Keratinocyte (primary cell): ENCODE data around the gene GXYLT2. TPM values are rescaled to one million over a fixed set of nuclear protein-coding genes. Genes with fewer than 3 reads are reported as not detected.

Experiments
- DNase-seq: peaks from one replicate; pipeline ENCODE4 v3.0.0-alpha.2; 2011; ENCODE audit warnings: low read depth, missing footprints, low spot score
- FAIRE-seq: peaks from 2 replicates; lab custom pipeline; 2011; peaks lifted over from hg19 to GRCh38; lab: Jason Lieb, UNC
- H2AFZ ChIP-seq: 2 replicates; pipeline ENCODE4 v1.6.0; 2012; ENCODE audit warnings: low read length, control low read depth, inconsistent platforms; ENCODE audit not compliant: control insufficient read depth
- H3K27ac ChIP-seq: 2 replicates; pipeline ENCODE4 v1.5.1; 2011; ENCODE audit warnings: low read length; ENCODE audit not compliant: control insufficient read depth, insufficient read depth
- H3K27me3 ChIP-seq: 3 replicates; pipeline ENCODE4 v1.6.0; 2011; ENCODE audit warnings: low read length; ENCODE audit not compliant: control insufficient read depth, insufficient read depth; ENCODE audit errors: extremely low read depth
- H3K36me3 ChIP-seq, 2 experiments: 2 replicates in 1 of 2; 3 replicates in 1 of 2; pipeline ENCODE4 v1.5.1; 2011; ENCODE audit warnings: low read length in 2 of 2, mild to moderate bottlenecking in 1 of 2; ENCODE audit not compliant: control insufficient read depth in 2 of 2, insufficient read depth in 2 of 2; ENCODE audit errors: extremely low read depth in 1 of 2
- H3K4me1 ChIP-seq: 3 replicates; pipeline ENCODE4 v1.5.1; 2011; ENCODE audit warnings: low read length; ENCODE audit not compliant: control insufficient read depth, insufficient read depth; ENCODE audit errors: extremely low read depth
- H3K4me2 ChIP-seq: 3 replicates; pipeline ENCODE4 v1.6.0; 2011; ENCODE audit warnings: low read depth, low read length; ENCODE audit not compliant: control insufficient read depth, insufficient read depth; ENCODE audit errors: extremely low read depth
- H3K4me3 ChIP-seq, 3 experiments: fragments of 200-600 bp in 1 of 3; sonication (generic) in 1 of 3; 2 replicates in 2 of 3; 3 replicates in 1 of 3; pipeline ENCODE4 v1.5.1; 2011 to 2016; ENCODE audit warnings: low read length in 3 of 3, mild to moderate bottlenecking in 3 of 3, control low read depth in 2 of 3, inconsistent platforms in 1 of 3, low read depth in 1 of 3, mixed read lengths in 1 of 3, mixed run types in 1 of 3, moderate library complexity in 1 of 3; ENCODE audit not compliant: control insufficient read depth in 2 of 3, insufficient read depth in 2 of 3; ENCODE audit errors: extremely low read depth in 1 of 3
- H3K79me2 ChIP-seq: 2 replicates; pipeline ENCODE4 v1.6.0; 2012; ENCODE audit warnings: low read length; ENCODE audit not compliant: control insufficient read depth, insufficient read depth
- H3K9ac ChIP-seq: 3 replicates; pipeline ENCODE4 v1.6.0; 2011; ENCODE audit warnings: low read length; ENCODE audit not compliant: control insufficient read depth, insufficient read depth; ENCODE audit errors: extremely low read depth
- H3K9me1 ChIP-seq: 3 replicates; pipeline ENCODE4 v1.6.0; 2011; ENCODE audit warnings: low read length; ENCODE audit not compliant: control insufficient read depth, insufficient read depth; ENCODE audit errors: extremely low read depth
- H3K9me3 ChIP-seq: 2 replicates; pipeline ENCODE4 v1.5.1; 2012; ENCODE audit warnings: low read depth, low read length; ENCODE audit not compliant: control insufficient read depth
- H4K20me1 ChIP-seq: 3 replicates; pipeline ENCODE4 v1.6.0; 2011; ENCODE audit warnings: low read length; ENCODE audit not compliant: control insufficient read depth, insufficient read depth; ENCODE audit errors: extremely low read depth
- CTCF ChIP-seq, 3 experiments: IDR thresholded peaks in 1 of 3; conservative IDR thresholded peaks in 1 of 3; optimal IDR thresholded peaks in 1 of 3; 2 replicates in 2 of 3; 3 replicates in 1 of 3; pipeline versions ENCODE3 to v1.5.1; 2011; ENCODE audit warnings: low read length in 3 of 3, mild to moderate bottlenecking in 3 of 3, moderate library complexity in 2 of 3, control low read depth in 1 of 3, inconsistent platforms in 1 of 3; ENCODE audit not compliant: insufficient read depth in 2 of 3; ENCODE audit errors: extremely low read depth in 1 of 3
- EZH2 ChIP-seq: IDR thresholded peaks from one replicate; pipeline ENCODE4 v1.6.1; 2012; ENCODE audit warnings: inconsistent platforms, mild to moderate bottlenecking, low read length, moderate library complexity
- dilution Hi-C: fragments of 300-500 bp; cut with MboI; formaldehyde crosslinking; loops from one replicate; pipeline ENCODE4 v1.7.0; 2020; ENCODE audit warnings: low sequenced_read_pairs; ENCODE audit not compliant: extremely low pct_ligation_motif_present
- polyA plus RNA-seq, 5 experiments: library from polyadenylated mRNA; depleted of rRNA in 3 of 5; stranded (reverse) in 3 of 5; stranded (forward) in 1 of 5; unstranded in 1 of 5; fragments of >200 nt; gene quantifications; 1 replicate in 1 of 5; 2 replicates in 3 of 5; 3 replicates in 1 of 5; pipeline versions ENCODE4 v1.2.1 to v1.2.3, GENCODE V29; 2011 to 2012; ENCODE audit warnings: missing spikeins in 2 of 5, low read depth in 1 of 5, low replicate concordance in 1 of 5

Gene GXYLT2
- polyA plus RNA-seq, 1 donor (not counting 4 experiments of a cell fraction or from before 2014, with no cell fraction given), result 1.4 TPM

GRCh38 chr3:72896996-72897757, 9.3 kb downstream of the GXYLT2 start:
- H3K9ac ChIP-seq, result no peak overlapping the region
- H3K27ac ChIP-seq, result no peak overlapping the region
- peaks cover 5% of the 10 kb centered on the region for H3K4me1 ChIP-seq
- dilution Hi-C loops, result no loop called here
- H4K20me1 ChIP-seq, result no peaks in the 10 kb centered on the region
- no peaks in the 10 kb centered on the region for H3K27me3 ChIP-seq
- no peak overlapping the region for H3K4me2 ChIP-seq
- TF ChIP-seq CTCF (optimal IDR thresholded peaks at IDR 0.05 in 1 of 3, IDR thresholded peaks at IDR 0.05 in 1 of 3, conservative IDR thresholded peaks at IDR 0.05 in 1 of 3; ENCODE audit: extremely low read depth in 1 of 3, insufficient read depth in 2 of 3, low read length in 3 of 3) (no peak), EZH2 (no peak)
- H3K36me3 ChIP-seq, result no peaks in the 10 kb centered on the region
- H3K9me3 ChIP-seq, result no peaks in the 10 kb centered on the region
- H3K4me3 ChIP-seq, result no peak overlapping the region
- H3K79me2 ChIP-seq, result no peaks in the 10 kb centered on the region
- no peak for FAIRE-seq
- H3K9me1 ChIP-seq, result no peaks in the 10 kb centered on the region
- no peak overlapping the region for H2AFZ ChIP-seq
- DNase-seq, result no peak

- H2AFZ ChIP-seq, result no peak overlapping the region
- H3K4me3 ChIP-seq, result no peak overlapping the region
- H3K36me3 ChIP-seq, result no peaks in the 10 kb centered on the region
- no peak overlapping the region for H3K4me2 ChIP-seq
- no peaks in the 10 kb centered on the region for H3K9me1 ChIP-seq
- H3K9ac ChIP-seq, result no peak overlapping the region
- DNase-seq (no peak), FAIRE-seq (no peak)
- dilution Hi-C loops, result no loop called here
- H3K27ac ChIP-seq, result no peak overlapping the region
- no peaks in the 10 kb centered on the region for H3K79me2 ChIP-seq
- TF ChIP-seq EZH2 (no peak), CTCF (optimal IDR thresholded peaks at IDR 0.05 in 1 of 3, IDR thresholded peaks at IDR 0.05 in 1 of 3, conservative IDR thresholded peaks at IDR 0.05 in 1 of 3; ENCODE audit: extremely low read depth in 1 of 3, insufficient read depth in 2 of 3, low read length in 3 of 3) (no peak)
- H3K9me3 ChIP-seq, result no peaks in the 10 kb centered on the region
- no peaks in the 10 kb centered on the region for H4K20me1 ChIP-seq
- H3K4me1 ChIP-seq, result peaks cover under 1% of the 10 kb centered on the region
- H3K27me3 ChIP-seq, result no peaks in the 10 kb centered on the region
Measured at GRCh38 chr3:72897758-72898007, 9.8 kb downstream of the GXYLT2 start.
